Measurements from ENCODE around the gene P2RY14. TPM values are rescaled to one million over a fixed set of nuclear protein-coding genes. Genes with fewer than 3 reads are reported as not detected.

Gene P2RY14
- total and polyA plus RNA-seq, 2 experiments from 2014 or later: not detected

- no peaks in the 10 kb centered on the region for H3K27me3 ChIP-seq (replicated peaks; ENCODE audit: insufficient read depth)
- peak; percentile 52 for DNase-seq
- H3K4me1 ChIP-seq (ENCODE audit: insufficient read depth): peaks cover 36% of the 10 kb centered on the region
- H3K9me3 ChIP-seq (ENCODE audit: low read depth): no peaks in the 10 kb centered on the region
- peak overlapping the region; percentile 24 for H3K4me2 ChIP-seq (ENCODE audit: unreplicated experiment)
- H3F3A ChIP-seq (ENCODE audit: insufficient read depth): peaks cover 13% of the 10 kb centered on the region; the same call in 1 of the 2 replicates
- no peak for TF ChIP-seq EZH2 (IDR thresholded peaks at IDR 0.05; ENCODE audit: insufficient read depth, poor library complexity, severe bottlenecking)
- TF ChIP-seq EZH2phosphoT487 (IDR thresholded peaks at IDR 0.05; ENCODE audit: insufficient read depth, low read depth): no peak
- WGBS, 2 experiments (ENCODE audit: low coverage in 1 of 2, low lambda C conversion rate in 2 of 2, missing lambda C conversion rate in 2 of 2): 82% methylated on average over 3 of the region's 3 CpGs
- no peaks in the 10 kb centered on the region for H3K79me2 ChIP-seq (ENCODE audit: insufficient read depth)
- no peak overlapping the region for H2AFZ ChIP-seq
- no peaks in the 10 kb centered on the region for H4K20me1 ChIP-seq (ENCODE audit: insufficient read depth)
- no peak overlapping the region for H3K27ac ChIP-seq
- no peaks in the 10 kb centered on the region for H3K9me2 ChIP-seq (ENCODE audit: insufficient read depth)
- H3K36me3 ChIP-seq (ENCODE audit: low read depth): no peaks in the 10 kb centered on the region
- H3K4me3 ChIP-seq: no peak overlapping the region
- no peak overlapping the region for H3K9ac ChIP-seq
- in situ Hi-C loops (cut with MboI): no loop called here
Observed at GRCh38 chr3:151216641-151217607, 61.4 kb downstream of the P2RY14 start.

GRCh38 chr3:151214459-151214858, 63.9 kb downstream of the P2RY14 start:
- H3K9ac ChIP-seq: no peak overlapping the region
- no peaks in the 10 kb centered on the region for H3K9me2 ChIP-seq (ENCODE audit: insufficient read depth)
- peaks cover 10% of the 10 kb centered on the region; the same call in 1 of the 2 replicates for H3F3A ChIP-seq (ENCODE audit: insufficient read depth)
- H3K27me3 ChIP-seq (replicated peaks; ENCODE audit: insufficient read depth): no peaks in the 10 kb centered on the region
- H2AFZ ChIP-seq: no peak overlapping the region
- H3K79me2 ChIP-seq (ENCODE audit: insufficient read depth): no peaks in the 10 kb centered on the region
- H3K27ac ChIP-seq: no peak overlapping the region
- no peak overlapping the region for H3K4me2 ChIP-seq (ENCODE audit: unreplicated experiment)
- TF ChIP-seq EZH2 (IDR thresholded peaks at IDR 0.05; ENCODE audit: insufficient read depth, poor library complexity, severe bottlenecking) (no peak), EZH2phosphoT487 (IDR thresholded peaks at IDR 0.05; ENCODE audit: insufficient read depth, low read depth) (no peak)
- H3K4me1 ChIP-seq (ENCODE audit: insufficient read depth): peaks cover 35% of the 10 kb centered on the region
- no peaks in the 10 kb centered on the region for H4K20me1 ChIP-seq (ENCODE audit: insufficient read depth)
- no peak for DNase-seq
- in situ Hi-C loops (cut with MboI): no loop called here
- H3K36me3 ChIP-seq (ENCODE audit: low read depth): no peaks in the 10 kb centered on the region
- no peak overlapping the region for H3K4me3 ChIP-seq
- H3K9me3 ChIP-seq (ENCODE audit: low read depth): no peaks in the 10 kb centered on the region
- whole genome bisulfite sequencing, 2 experiments (ENCODE audit: low coverage in 1 of 2, low lambda C conversion rate in 2 of 2, missing lambda C conversion rate in 2 of 2): 95 to 100% methylated on average over 1 of the region's 1 CpG

GRCh38 chr3:151213881-151214280, 64.5 kb downstream of the P2RY14 start:
- Histone ChIP-seq H3K9ac (no peak overlapping the region), H3K9me3 (ENCODE audit: low read depth) (no peaks in the 10 kb centered on the region), H2AFZ (no peak overlapping the region), H3K27me3 (replicated peaks; ENCODE audit: insufficient read depth) (no peaks in the 10 kb centered on the region), H3K9me2 (ENCODE audit: insufficient read depth) (no peaks in the 10 kb centered on the region), H4K20me1 (ENCODE audit: insufficient read depth) (no peaks in the 10 kb centered on the region), H3K36me3 (ENCODE audit: low read depth) (no peaks in the 10 kb centered on the region), H3K4me3 (no peak overlapping the region), H3K4me2 (ENCODE audit: unreplicated experiment) (no peak overlapping the region), H3K79me2 (ENCODE audit: insufficient read depth) (no peaks in the 10 kb centered on the region), H3K4me1 (ENCODE audit: insufficient read depth) (peaks cover 30% of the 10 kb centered on the region), H3K27ac (no peak overlapping the region), H3F3A (ENCODE audit: insufficient read depth) (peaks cover 8% of the 10 kb centered on the region; the same call in 1 of the 2 replicates)
- TF ChIP-seq EZH2phosphoT487 (IDR thresholded peaks at IDR 0.05; ENCODE audit: insufficient read depth, low read depth) (no peak), EZH2 (IDR thresholded peaks at IDR 0.05; ENCODE audit: insufficient read depth, poor library complexity, severe bottlenecking) (no peak)
- WGBS, 2 experiments (ENCODE audit: low coverage in 1 of 2, low lambda C conversion rate in 2 of 2, missing lambda C conversion rate in 2 of 2): 89 to 92% methylated on average over 5 of the region's 5 CpGs
- no peak for DNase-seq
- in situ Hi-C loops (cut with MboI): no loop called here

DNA sequence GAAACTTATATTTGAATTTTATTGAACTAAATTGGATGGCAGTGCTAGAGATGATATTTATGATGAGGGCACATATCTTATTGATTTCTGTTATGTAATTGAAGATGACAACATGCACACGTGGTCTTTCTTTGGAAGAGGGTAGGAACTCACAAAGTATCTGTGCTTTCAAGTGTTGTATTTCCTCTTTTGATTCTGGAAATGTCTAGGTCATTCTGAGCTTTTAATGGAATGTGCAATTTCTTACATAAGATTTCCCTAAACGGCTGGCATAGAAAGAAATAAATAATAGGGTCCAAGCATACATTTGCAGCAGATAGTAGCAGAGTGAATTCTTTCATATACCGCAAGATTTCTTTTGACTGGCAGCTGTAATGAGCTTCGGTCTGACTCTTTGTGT, 65.2 kb downstream of the P2RY14 start:
- Histone ChIP-seq H3K27me3 (replicated peaks; ENCODE audit: insufficient read depth) (no peaks in the 10 kb centered on the region), H2AFZ (no peak overlapping the region), H3K4me1 (ENCODE audit: insufficient read depth) (peaks cover 23% of the 10 kb centered on the region), H3K4me2 (ENCODE audit: unreplicated experiment) (no peak overlapping the region), H3K9me3 (ENCODE audit: low read depth) (no peaks in the 10 kb centered on the region), H4K20me1 (ENCODE audit: insufficient read depth) (no peaks in the 10 kb centered on the region), H3K9me2 (ENCODE audit: insufficient read depth) (no peaks in the 10 kb centered on the region), H3K9ac (no peak overlapping the region), H3K4me3 (no peak overlapping the region), H3F3A (ENCODE audit: insufficient read depth) (peaks cover 4% of the 10 kb centered on the region; the same call in 1 of the 2 replicates), H3K36me3 (ENCODE audit: low read depth) (no peaks in the 10 kb centered on the region), H3K79me2 (ENCODE audit: insufficient read depth) (no peaks in the 10 kb centered on the region), H3K27ac (no peak overlapping the region)
- 62 to 64% methylated on average over 4 of the region's 4 CpGs for WGBS, 2 experiments (ENCODE audit: low coverage in 1 of 2, low lambda C conversion rate in 2 of 2, missing lambda C conversion rate in 2 of 2)
- TF ChIP-seq EZH2 (IDR thresholded peaks at IDR 0.05; ENCODE audit: insufficient read depth, poor library complexity, severe bottlenecking): no peak
- TF ChIP-seq EZH2phosphoT487 (IDR thresholded peaks at IDR 0.05; ENCODE audit: insufficient read depth, low read depth): no peak
- in situ Hi-C loops (cut with MboI): no loop called here
- no peak for DNase-seq
